ENCODE results near the gene MRPS33. TPM values are rescaled to one million over a fixed set of nuclear protein-coding genes. Genes with fewer than 3 reads are reported as not detected.

The MRPS33 gene
- total and polyA plus RNA-seq, 7 experiments from 2014 or later: 25.9 to 116 (median 51.2) TPM

- intact Hi-C loops (cut with micrococcal nuclease): no loop called here
- no peak for DNase-seq
- CTCF ChIA-PET: no interaction called here
- Histone ChIP-seq H3K36me3 (ENCODE audit: control insufficient read depth in 2 of 3, insufficient read depth in 3 of 3, low read length in 3 of 3) (no peaks in the 10 kb centered on the region), H3K9me3 (ENCODE audit: control insufficient read depth in 2 of 3, low read length in 3 of 3) (no peaks in the 10 kb centered on the region), H3K27me3 (ENCODE audit: control insufficient read depth in 2 of 2, insufficient read depth in 2 of 2, low read length in 2 of 2) (no peaks in the 10 kb centered on the region), H3K4me3 (ENCODE audit: low read length) (no peak overlapping the region), H3K4me1 (ENCODE audit: control insufficient read depth in 2 of 2, insufficient read depth in 2 of 2, low read length in 2 of 2) (no peaks in the 10 kb centered on the region), H3K27ac (ENCODE audit: low read depth, low read length) (no peak overlapping the region)
- Mint-ChIP-seq H3K36me3 (peaks cover 0 to 6% (median 0%) of the 10 kb centered on the region in 5 donors), H3K4me3 (no peak overlapping the region), H3K4me1 (no peaks in the 10 kb centered on the region), H3K27ac (no peak overlapping the region), H3K9me3 (peaks cover 0 to 10% (median 4%) of the 10 kb centered on the region in 11 donors), H3K27me3 (peaks cover 0 to 14% (median 5%) of the 10 kb centered on the region in 5 donors)
- POLR2A ChIA-PET: no interaction called here
- ATAC-seq: no peak
Observed at GRCh38 chr7:140989068-140989467, 25.7 kb downstream of the MRPS33 start.

GRCh38 chr7:140983802-140984201 is 30.9 kb downstream of the MRPS33 start:
- ATAC-seq: no peak
- H3K36me3 ChIP-seq (ENCODE audit: control insufficient read depth in 2 of 3, insufficient read depth in 3 of 3, low read length in 3 of 3): no peaks in the 10 kb centered on the region
- no peaks in the 10 kb centered on the region for H3K27me3 ChIP-seq (ENCODE audit: control insufficient read depth in 2 of 2, insufficient read depth in 2 of 2, low read length in 2 of 2)
- ChIA-PET POLR2A (no interaction called here), CTCF (interaction anchor here (0.9 kb wide), 1 partner anchor 172 kb away, joined by 3 read pairs; no protein-coding TSS in a partner anchor)
- H3K9me3 Mint-ChIP-seq: peaks cover 0 to 11% (median 4%) of the 10 kb centered on the region in 11 donors
- no peak overlapping the region for H3K4me3 ChIP-seq (ENCODE audit: low read length)
- H3K36me3 Mint-ChIP-seq: peaks cover 0 to 6% (median 0%) of the 10 kb centered on the region in 5 donors
- H3K4me1 ChIP-seq (ENCODE audit: control insufficient read depth in 2 of 2, insufficient read depth in 2 of 2, low read length in 2 of 2): no peaks in the 10 kb centered on the region
- peaks cover 4 to 20% (median 6%) of the 10 kb centered on the region in 5 donors for H3K27me3 Mint-ChIP-seq
- intact Hi-C loops (cut with micrococcal nuclease): no loop called here
- no peak overlapping the region for H3K27ac ChIP-seq (ENCODE audit: low read depth, low read length)
- no peaks in the 10 kb centered on the region for H3K9me3 ChIP-seq (ENCODE audit: control insufficient read depth in 2 of 3, low read length in 3 of 3)
- H3K4me1 Mint-ChIP-seq: peaks cover 0 to 7% (median 0%) of the 10 kb centered on the region in 7 donors
- no peak overlapping the region for H3K4me3 Mint-ChIP-seq
- H3K27ac Mint-ChIP-seq: no peak overlapping the region
- DNase-seq: no peak

- Histone ChIP-seq H3K4me3 (ENCODE audit: low read length) (no peak overlapping the region), H3K4me1 (ENCODE audit: control insufficient read depth in 2 of 2, insufficient read depth in 2 of 2, low read length in 2 of 2) (no peaks in the 10 kb centered on the region), H3K27me3 (ENCODE audit: control insufficient read depth in 2 of 2, insufficient read depth in 2 of 2, low read length in 2 of 2) (no peaks in the 10 kb centered on the region), H3K27ac (ENCODE audit: low read depth, low read length) (no peak overlapping the region), H3K9me3 (ENCODE audit: control insufficient read depth in 2 of 3, low read length in 3 of 3) (no peaks in the 10 kb centered on the region), H3K36me3 (ENCODE audit: control insufficient read depth in 2 of 3, insufficient read depth in 3 of 3, low read length in 3 of 3) (no peaks in the 10 kb centered on the region)
- Mint-ChIP-seq H3K27me3 (peaks cover 4 to 17% (median 6%) of the 10 kb centered on the region in 5 donors), H3K4me3 (no peak overlapping the region), H3K4me1 (peaks cover 0 to 7% (median 0%) of the 10 kb centered on the region in 7 donors), H3K36me3 (peaks cover 0 to 6% (median 0%) of the 10 kb centered on the region in 5 donors), H3K9me3 (peaks cover 0 to 11% (median 4%) of the 10 kb centered on the region in 11 donors), H3K27ac (no peak overlapping the region)
- DNase-seq (no peak), ATAC-seq (peak; percentile 60)
- ChIA-PET POLR2A (no interaction called here), CTCF (interaction anchor here (0.5 kb wide), 1 partner anchor 440 kb away, joined by 3 read pairs; no protein-coding TSS in a partner anchor)
- intact Hi-C loops (cut with micrococcal nuclease): no loop called here
Observed at GRCh38 chr7:140982508-140982907, 32.2 kb downstream of the MRPS33 start.

GRCh38 chr7:140981951-140982350 is 32.8 kb downstream of the MRPS33 start:
- Histone ChIP-seq H3K27me3 (ENCODE audit: control insufficient read depth in 2 of 2, insufficient read depth in 2 of 2, low read length in 2 of 2) (no peaks in the 10 kb centered on the region), H3K4me1 (ENCODE audit: control insufficient read depth in 2 of 2, insufficient read depth in 2 of 2, low read length in 2 of 2) (no peaks in the 10 kb centered on the region), H3K27ac (ENCODE audit: low read depth, low read length) (no peak overlapping the region), H3K36me3 (ENCODE audit: control insufficient read depth in 2 of 3, insufficient read depth in 3 of 3, low read length in 3 of 3) (no peaks in the 10 kb centered on the region), H3K4me3 (ENCODE audit: low read length) (no peak overlapping the region), H3K9me3 (ENCODE audit: control insufficient read depth in 2 of 3, low read length in 3 of 3) (no peaks in the 10 kb centered on the region)
- Mint-ChIP-seq H3K27me3 (peaks cover 4 to 16% (median 6%) of the 10 kb centered on the region in 5 donors), H3K4me1 (peaks cover 0 to 7% (median 0%) of the 10 kb centered on the region in 7 donors), H3K9me3 (peaks cover 0 to 11% (median 4%) of the 10 kb centered on the region in 11 donors), H3K27ac (no peak overlapping the region), H3K4me3 (no peak overlapping the region), H3K36me3 (peaks cover 0 to 6% (median 0%) of the 10 kb centered on the region in 5 donors)
- intact Hi-C loops (cut with micrococcal nuclease): no loop called here
- no peak for DNase-seq
- CTCF ChIA-PET: no interaction called here
- no peak for ATAC-seq
- POLR2A ChIA-PET: no interaction called here

- Mint-ChIP-seq H3K4me1 (peaks cover 0 to 7% (median 0%) of the 10 kb centered on the region in 7 donors), H3K27me3 (peaks cover 0 to 16% (median 6%) of the 10 kb centered on the region in 5 donors), H3K36me3 (no peaks in the 10 kb centered on the region), H3K9me3 (no peaks in the 10 kb centered on the region), H3K4me3 (no peak overlapping the region), H3K27ac (no peak overlapping the region)
- ChIA-PET POLR2A (no interaction called here), CTCF (no interaction called here)
- DNase-seq (no peak), ATAC-seq (no peak)
- Histone ChIP-seq H3K9me3 (ENCODE audit: control insufficient read depth in 2 of 3, low read length in 3 of 3) (no peaks in the 10 kb centered on the region), H3K36me3 (ENCODE audit: control insufficient read depth in 2 of 3, insufficient read depth in 3 of 3, low read length in 3 of 3) (no peaks in the 10 kb centered on the region), H3K27ac (ENCODE audit: low read depth, low read length) (no peak overlapping the region), H3K4me1 (ENCODE audit: control insufficient read depth in 2 of 2, insufficient read depth in 2 of 2, low read length in 2 of 2) (no peaks in the 10 kb centered on the region), H3K4me3 (ENCODE audit: low read length) (no peak overlapping the region), H3K27me3 (ENCODE audit: control insufficient read depth in 2 of 2, insufficient read depth in 2 of 2, low read length in 2 of 2) (no peaks in the 10 kb centered on the region)
- intact Hi-C loops (cut with micrococcal nuclease): no loop called here
Observed at GRCh38 chr7:140977741-140978140, 37.0 kb downstream of the MRPS33 start.

- ATAC-seq: no peak
- ChIA-PET CTCF (no interaction called here), POLR2A (no interaction called here)
Observed at GRCh38 chr7:140972876-140973829, 41.6 kb downstream of the MRPS33 start.

More at GRCh38 chr7:140972876-140973829, 41.6 kb downstream of the MRPS33 start:
- Histone ChIP-seq H3K4me3 (ENCODE audit: low read length) (no peak overlapping the region), H3K27ac (ENCODE audit: low read depth, low read length) (no peak overlapping the region), H3K27me3 (ENCODE audit: control insufficient read depth in 2 of 2, insufficient read depth in 2 of 2, low read length in 2 of 2) (no peaks in the 10 kb centered on the region), H3K9me3 (ENCODE audit: control insufficient read depth in 2 of 3, low read length in 3 of 3) (no peaks in the 10 kb centered on the region), H3K36me3 (ENCODE audit: control insufficient read depth in 2 of 3, insufficient read depth in 3 of 3, low read length in 3 of 3) (no peaks in the 10 kb centered on the region), H3K4me1 (ENCODE audit: control insufficient read depth in 2 of 2, insufficient read depth in 2 of 2, low read length in 2 of 2) (no peaks in the 10 kb centered on the region)
- peaks cover 0 to 5% (median 0%) of the 10 kb centered on the region in 5 donors for H3K27me3 Mint-ChIP-seq
- H3K27ac Mint-ChIP-seq: no peak overlapping the region
- intact Hi-C loops (cut with micrococcal nuclease): no loop called here
- H3K4me3 Mint-ChIP-seq: no peak overlapping the region
- no peaks in the 10 kb centered on the region for H3K36me3 Mint-ChIP-seq
- H3K9me3 Mint-ChIP-seq: peaks cover 0 to 3% (median 0%) of the 10 kb centered on the region in 11 donors
- H3K4me1 Mint-ChIP-seq: peaks cover 0 to 5% (median 0%) of the 10 kb centered on the region in 7 donors
- DNase-seq: no peak

Measured in naive thymus-derived CD4-positive, alpha-beta T cell (primary cell).